Stimulated activated CD4-positive, alpha-beta T cell treated with anti-CD3 and anti-CD28 coated beads, Interleukin-4, amount 100 ng/mL, for 1 hour (primary cell): ENCODE results near the gene PRKAR1B.

Experiments used
- DNase-seq: peaks from one replicate; pipeline ENCODE4 v3.0.0-alpha.2; 2020

The PRKAR1B gene

GRCh38 chr7:534075-534474 is 193.0 kb downstream of the PRKAR1B start:
- DNase-seq = no peak

DNA sequence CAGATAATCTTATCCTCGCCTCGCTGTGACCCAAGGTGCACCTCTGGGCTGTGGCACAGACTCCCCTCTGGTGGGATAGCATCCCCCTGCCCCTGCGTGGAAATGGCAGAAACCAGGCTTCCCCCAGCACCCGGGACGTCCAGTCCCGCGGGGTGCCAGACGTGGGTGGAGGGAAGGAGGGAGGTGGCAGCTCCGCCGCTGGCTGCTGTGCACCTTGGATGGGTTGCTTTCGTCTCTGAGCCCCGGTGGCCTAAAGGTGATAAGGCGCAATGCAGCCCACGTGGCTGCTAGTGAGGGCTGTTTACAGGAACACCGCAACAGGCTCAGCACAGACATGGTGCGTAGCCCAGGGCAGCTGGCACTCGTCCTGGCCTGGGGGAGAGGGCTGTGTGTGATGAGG is 193.8 kb downstream of the PRKAR1B start:
- no peak for DNase-seq

DNA sequence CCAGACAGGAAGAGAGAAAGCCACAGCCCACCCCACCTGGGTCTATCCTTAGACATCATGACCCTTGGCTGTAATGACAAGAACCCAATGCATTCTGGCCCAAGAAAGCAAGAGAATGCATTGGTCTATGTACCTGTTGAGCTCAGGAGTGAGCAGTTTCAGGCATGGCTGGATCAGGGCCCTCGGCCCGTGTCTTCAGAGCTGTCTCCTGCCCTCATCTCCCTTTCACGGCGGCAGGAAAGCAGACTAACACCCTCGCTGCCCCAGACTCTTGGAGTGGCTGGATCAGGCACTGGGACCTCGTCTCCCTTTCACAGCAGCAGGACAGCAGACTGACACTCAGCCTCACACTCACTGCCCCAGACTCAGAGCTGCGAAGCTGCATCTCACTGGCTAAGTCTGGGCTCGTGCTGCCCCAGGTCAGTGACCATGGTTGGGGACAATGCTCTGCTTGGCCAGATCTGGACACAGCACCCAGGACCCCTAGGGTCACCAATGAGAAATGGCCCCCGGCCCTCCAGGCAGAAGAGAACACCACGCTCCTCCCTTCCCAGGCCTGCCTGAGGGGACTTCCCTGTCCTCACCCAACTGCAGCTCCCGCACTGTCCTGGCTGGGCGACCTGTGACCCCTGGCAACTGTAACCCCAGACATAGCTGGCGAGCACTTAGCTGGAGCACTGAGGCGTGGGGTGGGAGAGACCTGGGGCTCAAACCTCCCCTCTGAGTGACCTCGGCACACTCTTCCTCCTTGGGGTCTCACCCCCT is 194.5 kb downstream of the PRKAR1B start:
- DNase-seq = no peak

GRCh38 chr7:531777-532176 is 195.3 kb downstream of the PRKAR1B start:
- DNase-seq = no peak

DNA sequence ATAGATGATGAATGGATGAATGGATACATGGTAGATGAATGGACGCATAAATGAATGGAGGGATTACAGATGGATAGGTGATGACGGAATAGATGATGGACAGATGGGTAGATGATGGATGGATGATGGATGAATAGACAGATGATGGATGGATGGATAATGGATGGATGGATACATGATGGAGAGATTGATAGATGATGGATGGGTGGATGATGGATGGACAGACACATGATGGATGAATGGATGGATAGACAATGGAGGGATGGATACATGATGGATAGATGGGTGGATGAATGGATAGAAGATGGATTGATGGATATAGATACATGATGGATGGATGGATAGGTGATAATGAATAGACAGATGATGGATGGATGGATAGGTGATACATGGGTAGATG is 198.6 kb downstream of the PRKAR1B start:
- no peak for DNase-seq

DNA sequence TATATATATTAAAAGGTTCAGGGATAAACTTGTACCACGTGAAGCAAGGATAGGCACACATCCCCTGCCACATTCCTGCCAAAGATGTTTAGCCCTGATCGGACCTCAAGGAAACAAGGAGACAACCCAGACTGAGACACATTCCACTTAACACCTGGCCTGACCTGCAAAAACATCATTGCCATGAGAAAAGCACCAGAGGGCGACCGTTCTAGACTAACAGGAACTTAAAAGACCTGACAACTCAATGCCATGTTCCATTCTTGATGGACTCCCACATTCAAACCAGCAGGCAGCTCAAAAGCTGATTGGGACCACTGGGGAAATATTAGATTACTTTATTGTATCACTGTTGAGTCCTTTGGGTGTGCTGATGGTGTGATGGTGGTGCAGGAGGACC is 199.4 kb downstream of the PRKAR1B start:
- no peak for DNase-seq

DNA sequence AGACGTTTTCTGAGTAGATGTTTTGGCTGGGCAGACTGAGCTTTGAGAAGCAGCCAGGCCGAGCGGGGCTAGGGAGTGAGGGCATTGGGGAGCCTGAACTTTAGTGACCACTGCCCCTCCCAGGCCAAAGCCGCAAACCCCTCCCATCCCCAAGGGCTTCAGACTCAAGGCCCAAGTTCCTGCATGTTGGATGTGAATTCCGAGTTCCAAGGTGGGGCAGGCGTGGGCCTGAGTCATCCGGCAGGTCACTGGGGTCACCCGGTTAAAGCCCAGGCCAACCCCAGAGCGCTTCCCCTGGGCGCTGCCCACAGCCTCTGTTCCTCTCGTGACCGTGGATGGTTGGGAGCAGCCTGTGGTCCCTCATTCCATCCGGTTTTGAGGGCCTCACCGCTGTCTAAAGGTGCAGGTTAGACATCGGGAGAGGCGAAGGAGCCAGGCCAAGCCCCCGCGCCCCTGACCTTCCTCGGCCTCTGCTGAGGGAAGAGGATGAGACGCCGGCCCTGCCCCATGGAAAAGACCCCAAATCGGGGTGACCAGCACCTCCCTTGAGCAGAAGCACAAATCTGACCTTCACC is 200.5 kb downstream of the PRKAR1B start:
- DNase-seq = no peak

DNA sequence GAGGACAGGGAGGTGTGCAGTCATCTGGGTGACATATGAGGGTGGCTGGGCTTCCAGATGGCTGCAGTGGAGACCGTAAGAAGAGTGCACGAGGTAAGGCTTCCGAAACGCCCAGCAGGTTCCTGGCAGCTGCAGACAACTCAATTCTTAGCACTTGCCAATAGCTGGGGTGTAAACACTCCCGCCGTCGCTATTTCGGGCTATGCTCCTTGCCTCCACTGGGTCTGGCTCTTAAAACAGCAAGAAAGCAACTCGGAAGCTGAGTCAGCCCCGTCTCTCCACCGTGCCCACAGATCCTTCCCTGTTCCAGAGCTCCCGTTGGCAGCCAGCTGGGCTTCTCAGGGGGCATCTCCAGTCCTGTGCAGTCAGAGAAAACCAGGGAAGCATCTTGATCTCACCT is 201.3 kb downstream of the PRKAR1B start:
- DNase-seq = no peak

- no peak for DNase-seq
Observed at GRCh38 chr7:524800-525199, 202.3 kb downstream of the PRKAR1B start.

- no peak for DNase-seq
Observed at GRCh38 chr7:523347-524336, 203.4 kb downstream of the PRKAR1B start.

DNA sequence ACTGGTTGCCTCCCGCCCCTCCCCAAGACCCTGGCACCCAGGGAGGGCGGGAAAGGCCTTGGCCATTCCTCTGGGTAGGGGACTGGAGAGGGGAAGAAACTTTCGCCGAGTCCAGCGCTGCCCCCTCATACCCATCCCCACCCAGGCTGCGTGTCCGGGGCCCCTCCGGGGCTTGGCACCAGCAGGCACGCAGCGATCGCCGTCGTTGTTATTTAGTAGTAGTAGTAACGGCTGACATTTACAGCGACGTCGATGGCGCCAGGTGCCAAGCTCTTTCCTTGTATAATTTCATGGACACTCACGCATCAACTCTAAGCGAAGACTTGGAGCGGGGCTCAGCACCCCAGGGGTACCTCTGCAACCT is 204.1 kb downstream of the PRKAR1B start:
- no peak for DNase-seq

- DNase-seq = peak; percentile 22
Observed at GRCh38 chr7:522071-522950, 204.8 kb downstream of the PRKAR1B start.

DNA sequence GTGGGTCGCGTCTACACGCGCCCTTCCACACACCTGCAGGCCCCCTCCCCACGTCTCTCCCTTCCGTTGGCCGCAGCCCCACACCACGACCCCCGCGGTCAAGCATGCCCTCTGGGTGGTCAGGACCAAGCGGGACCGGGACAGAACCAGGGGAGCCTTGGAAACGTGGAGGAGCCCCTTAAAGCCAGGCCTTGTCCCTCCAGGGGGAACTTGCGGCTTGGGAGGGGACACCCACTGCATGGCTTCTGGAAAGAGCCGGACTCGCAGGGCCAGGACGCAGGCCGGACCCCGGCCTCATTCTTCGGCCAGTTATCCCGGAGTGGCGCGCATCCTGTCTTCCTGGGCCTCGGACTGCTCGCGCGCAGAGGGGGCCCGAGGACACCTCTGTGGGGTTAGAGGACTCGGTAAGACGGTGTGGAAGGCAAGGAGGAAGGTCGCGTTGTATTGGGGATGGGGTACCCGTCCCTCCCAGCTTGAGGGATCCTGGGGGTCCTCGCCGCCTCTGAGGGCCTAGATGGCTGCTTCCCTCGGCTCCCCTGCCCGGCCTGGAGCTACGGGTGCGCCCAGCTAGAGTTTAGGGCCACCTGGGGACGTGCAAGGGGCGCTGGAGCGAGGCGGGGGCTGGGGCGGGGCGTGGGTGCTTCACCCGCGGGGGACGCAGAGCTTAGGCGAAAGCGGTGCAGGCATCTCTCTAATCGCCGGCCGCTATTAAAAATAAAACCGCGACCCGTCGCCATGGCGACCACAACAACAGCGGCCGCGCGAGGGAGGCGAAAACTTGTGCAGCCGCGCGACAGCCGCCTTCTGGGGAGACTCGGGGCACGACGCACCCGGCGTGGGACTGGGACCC is 205.6 kb downstream of the PRKAR1B start:
- no peak for DNase-seq

DNA sequence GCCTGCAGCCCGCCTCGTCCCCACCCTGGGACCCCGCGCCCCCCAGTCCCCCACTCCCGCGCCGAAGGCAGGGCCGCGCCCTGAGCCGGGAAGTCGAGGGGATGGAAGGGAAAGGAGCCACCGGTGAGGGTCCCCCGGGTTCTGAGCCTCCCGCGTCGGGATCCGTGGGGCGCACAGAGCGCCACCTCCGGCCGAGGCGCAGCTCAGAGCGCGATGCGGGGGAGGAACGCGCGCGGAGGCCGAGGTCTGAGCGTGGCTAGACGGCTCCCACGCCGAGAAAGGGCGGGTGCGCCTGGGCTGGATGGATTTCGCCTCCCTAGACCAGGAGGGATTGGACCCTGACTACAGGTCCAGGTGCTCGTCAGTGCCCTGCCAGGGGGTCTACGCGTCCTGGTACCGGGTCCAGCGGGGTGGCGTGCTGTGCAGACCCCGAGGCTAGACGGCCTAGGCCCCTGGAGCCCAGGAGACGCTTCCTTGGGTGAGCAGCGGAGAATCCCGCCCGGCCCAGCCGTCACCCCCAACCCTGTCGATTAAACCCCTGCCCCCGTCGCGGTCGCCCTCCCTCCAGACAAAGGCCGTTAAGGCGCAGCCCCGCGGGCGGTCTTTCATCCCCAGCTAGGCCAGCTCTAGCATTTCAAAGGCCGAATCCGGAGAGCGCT is 206.4 kb downstream of the PRKAR1B start:
- DNase-seq = no peak

DNA sequence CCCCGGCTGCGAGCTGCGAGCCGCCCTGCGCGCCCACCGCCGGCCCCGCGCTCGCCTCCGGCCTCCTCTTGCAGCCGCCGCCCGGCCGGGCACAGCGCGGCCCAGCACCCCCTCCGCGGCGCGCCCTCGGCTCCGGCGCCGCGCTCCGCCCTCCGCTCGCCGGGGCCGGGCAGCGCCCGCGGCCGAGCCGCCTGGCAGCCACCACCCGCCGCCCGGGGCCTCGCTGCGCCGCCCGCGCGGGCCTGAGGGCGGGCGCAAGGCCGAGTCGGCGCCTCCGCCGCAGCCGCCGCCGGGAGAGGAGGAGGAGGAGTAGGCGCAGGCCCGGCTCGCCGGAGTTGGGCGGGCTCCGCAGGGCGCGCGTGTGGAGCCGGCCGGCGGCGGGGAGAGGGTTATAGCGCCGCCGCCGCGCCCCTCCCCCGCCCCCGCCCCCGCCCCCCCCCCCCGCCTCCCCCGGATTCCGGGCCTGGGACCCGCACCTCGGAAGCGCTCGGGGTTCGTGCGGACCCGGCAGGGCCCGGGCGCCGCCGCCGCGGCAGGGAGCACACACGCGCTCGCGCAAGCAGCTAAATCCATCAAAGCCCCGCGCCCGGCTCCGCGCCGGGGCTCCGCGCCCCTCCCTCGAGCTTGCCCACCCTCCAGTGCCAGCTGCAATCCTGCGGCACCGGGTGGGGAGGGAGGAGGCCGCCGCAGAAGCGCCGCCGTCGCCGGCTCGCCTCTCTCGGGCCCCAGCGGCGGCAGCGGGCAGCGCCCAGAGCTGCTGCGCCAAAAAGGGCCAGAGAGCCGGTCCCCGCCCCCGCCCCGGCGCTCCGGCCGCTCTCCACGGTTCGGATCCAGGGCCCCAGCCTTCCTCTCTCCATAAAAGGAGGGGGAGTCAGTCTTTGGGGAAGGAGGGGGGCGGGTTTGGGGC is 207.3 kb downstream of the PRKAR1B start, which contains the start of gene PDGFA:
Gene PDGFA (minus strand): TSS at position 363 of the 907 bp plus-strand sequence. CDS start 845 bp downstream, outside the sequence.
- peak; percentile 36 for DNase-seq

DNA sequence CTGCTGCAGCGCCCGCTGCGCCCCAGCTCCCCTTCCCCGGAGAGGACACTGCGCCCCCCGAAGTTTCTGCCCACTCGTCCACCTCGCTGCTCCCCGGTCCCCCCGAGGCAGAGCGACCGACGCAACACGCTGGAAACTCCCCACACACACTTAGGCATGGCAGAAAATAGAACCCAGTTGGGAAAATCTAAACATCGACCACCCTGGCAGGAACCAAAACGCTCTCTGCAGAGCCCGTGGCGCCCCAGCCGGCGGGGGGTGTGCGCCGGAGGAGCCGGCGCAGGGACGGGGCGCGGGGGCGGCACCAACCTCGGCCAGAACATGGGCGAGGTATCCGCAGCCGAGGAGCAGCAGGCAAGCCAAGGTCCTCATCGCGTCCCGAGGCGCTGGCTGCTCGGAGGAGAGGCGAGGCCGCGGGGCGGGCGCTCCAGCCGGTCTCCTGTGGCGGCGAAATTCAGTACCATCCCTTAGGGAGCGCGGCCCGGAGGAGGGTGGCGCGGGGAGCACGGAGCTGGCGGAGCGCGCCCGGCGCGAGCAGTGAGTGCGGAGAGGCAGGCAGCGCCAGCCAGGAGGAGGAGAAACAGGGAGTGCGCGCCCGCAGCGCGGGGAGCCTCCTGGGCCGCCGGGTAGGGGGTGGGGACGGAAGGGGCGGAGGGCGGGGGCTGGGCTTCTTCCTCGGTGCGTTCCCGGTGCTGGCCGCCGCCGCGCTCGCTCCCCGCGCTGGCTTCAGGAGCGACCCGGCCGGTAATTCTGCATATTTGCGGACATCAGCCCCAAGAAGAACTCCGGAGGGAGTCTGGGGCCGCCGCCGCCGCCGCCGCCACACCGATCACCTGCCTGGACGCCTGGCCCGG is 208.2 kb downstream of the PRKAR1B start:
- DNase-seq = peak; percentile 54

DNA sequence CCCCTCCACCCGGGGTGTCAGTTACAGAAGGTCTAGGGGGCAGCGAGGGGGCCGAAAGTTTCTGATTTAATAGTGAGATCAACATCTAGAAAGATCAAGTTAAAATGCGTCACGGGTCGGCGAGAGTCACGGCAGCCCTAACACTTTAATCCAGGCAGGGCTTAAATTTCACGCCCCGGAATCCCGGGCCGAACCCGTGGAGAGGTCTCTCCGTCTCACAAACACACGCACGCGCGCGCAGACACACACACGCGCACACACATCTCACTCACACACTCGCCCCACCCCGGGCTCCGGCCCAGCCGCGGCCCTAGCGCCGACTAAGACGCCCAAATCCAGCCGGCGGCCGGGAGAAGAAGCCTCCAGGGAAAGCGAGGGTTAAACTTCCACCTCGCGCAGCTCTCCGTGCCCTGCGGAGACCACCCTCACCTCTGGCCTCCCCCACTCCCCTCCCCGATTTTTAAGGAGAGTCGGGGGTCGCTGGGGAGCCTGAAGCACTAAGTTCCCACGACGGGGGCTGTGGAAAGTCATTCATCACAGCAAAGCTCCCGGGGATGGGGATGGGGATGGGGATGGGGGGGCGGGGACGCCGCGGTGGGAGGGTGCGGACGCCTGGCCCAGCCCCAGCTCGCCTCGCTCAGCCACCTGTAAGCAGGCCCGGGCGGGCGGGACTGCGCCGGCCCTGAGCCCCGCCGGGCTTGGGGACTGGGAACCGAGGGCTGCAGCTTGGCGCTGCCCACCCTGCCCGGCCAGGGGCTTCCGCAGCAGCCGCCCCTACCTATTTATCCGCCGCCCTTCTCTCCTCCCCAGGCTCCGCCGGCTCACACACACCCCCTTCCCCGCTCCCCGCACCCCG is 209.1 kb downstream of the PRKAR1B start:
- peak; percentile 22 for DNase-seq
